Psoas muscle (tissue), 8 donors: ENCODE measurements around the gene ABCG1. TPM values are rescaled to one million over a fixed set of nuclear protein-coding genes. Genes with fewer than 3 reads are reported as not detected.
A peak's percentile ranks its signal among the peaks of the same experiment; 100 is the strongest.

ENCODE experiments used
- ATAC-seq, 4 donors: fragments of 200-7000 bp; cut with Tn5 transposase; one replicate each; pipeline ENCODE4 v1.9.1; 2020; ENCODE audit warnings: moderate library complexity in 3 of 4, mild to moderate bottlenecking in 2 of 4
- DNase-seq, 2 donors: peaks; one replicate each; pipeline ENCODE4 v3.0.0-alpha.2; 2020
- H3K27ac ChIP-seq: fragments of 200-600 bp; one replicate; pipeline ENCODE4 v1.8.0; 2022
- H3K27me3 ChIP-seq, 3 donors: fragments of 200-600 bp in 1 of 3; one replicate each; pipeline versions ENCODE4 v1.6.1 to v1.8.0; 2013 to 2022; ENCODE audit warnings: low read length in 2 of 3, mild to moderate bottlenecking in 2 of 3, moderate library complexity in 1 of 3; ENCODE audit not compliant: insufficient read depth in 3 of 3
- H3K36me3 ChIP-seq, 2 donors: fragments of 200-600 bp in 1 of 2; one replicate each; pipeline versions ENCODE4 v1.6.1 to v1.8.0; 2013 to 2022; ENCODE audit warnings: low read depth in 1 of 2, mild to moderate bottlenecking in 1 of 2, moderate library complexity in 1 of 2; ENCODE audit not compliant: insufficient read depth in 1 of 2
- H3K4me1 ChIP-seq: fragments of 200-600 bp; one replicate; pipeline ENCODE4 v1.8.0; 2022
- H3K4me3 ChIP-seq: fragments of 200-600 bp; one replicate; pipeline ENCODE4 v1.8.0; 2022; ENCODE audit warnings: mild to moderate bottlenecking
- H3K9me3 ChIP-seq: fragments of 200-600 bp; one replicate; pipeline ENCODE4 v1.8.0; 2022
- WGBS, 3 donors: extraction: QIAGEN DNeasy Blood & Tissue Kit; methylation state at CpG; one replicate each; pipeline versions ENCODE4 v1.1.6 to v1.1.7; 2013; 5-methylcytosine and 5-hydroxymethylcytosine counted together
- intact Hi-C, 2 donors: fragments of 100-400 bp; cut with DNase I; formaldehyde crosslinking; loops; one replicate each; pipeline versions ENCODE4 v1.11.0 to v1.14.2; 2022
- polyA plus RNA-seq, 3 donors: library from polyadenylated mRNA; stranded (reverse); fragments of 200-250 nt; gene quantifications; one replicate each; pipeline ENCODE4 v1.2.3, GENCODE V29; 2013
- total RNA-seq, 4 donors: library from RNA; stranded (reverse); fragmentation: NEBNext Ultra II Directional in 2 of 4; extraction: Animal tissue kit (Norgen Biotek cat#: 25700) in 2 of 4; gene quantifications; one replicate each; pipeline versions ENCODE4 v1.2.1 to v1.2.4, GENCODE V29; 2021 to 2023
- TF ChIP-seq, protein P1 (sequence below): fragments of 200-600 bp; IDR thresholded peaks from one replicate; pipeline ENCODE4 v1.8.0; 2022; ENCODE audit warnings: antibody characterized with exemption
- donor health status: healthy with polysubstance abuse.
- donor health status: DM: no; HTN: no; CAD: no; lungs with moderate emphysema.
- donor health status: Bipolar disorder and iron deficiency.
- donor health status: healthy.
- donor health status: DM: yes; HTN: yes; CAD: no.
- donor health status: DM: no; HTN: no; CAD: no.
- donor health status: DM: no; HTN: no; CAD: no.
- donor health status: DM: yes; HTN: yes; CAD: no.

ABCG1 gene
- total and polyA plus RNA-seq, 7 donors, result 2.9 to 35.8 (median 4.4) TPM

DNA sequence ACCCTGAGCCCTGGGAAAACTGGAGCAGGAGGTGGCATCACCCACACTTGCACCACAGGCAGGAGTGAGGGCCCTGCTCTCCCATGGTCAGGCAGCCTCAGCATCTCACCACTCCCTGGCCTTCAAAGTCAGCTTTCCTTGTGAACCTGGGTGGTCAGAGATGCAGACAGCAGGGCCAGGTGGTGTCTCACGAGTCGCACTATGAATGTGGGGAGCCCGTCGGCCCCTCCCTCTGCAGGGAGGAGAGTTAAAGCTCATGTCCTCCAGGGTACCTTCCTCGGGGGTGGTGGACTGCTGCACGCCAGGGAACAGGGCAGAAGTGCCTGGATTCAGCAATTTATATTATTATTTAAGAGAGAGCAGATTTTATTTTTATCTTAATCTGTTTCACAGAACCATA lies 24.1 kb downstream of the ABCG1 start:
- TF ChIP-seq, protein P1, sequence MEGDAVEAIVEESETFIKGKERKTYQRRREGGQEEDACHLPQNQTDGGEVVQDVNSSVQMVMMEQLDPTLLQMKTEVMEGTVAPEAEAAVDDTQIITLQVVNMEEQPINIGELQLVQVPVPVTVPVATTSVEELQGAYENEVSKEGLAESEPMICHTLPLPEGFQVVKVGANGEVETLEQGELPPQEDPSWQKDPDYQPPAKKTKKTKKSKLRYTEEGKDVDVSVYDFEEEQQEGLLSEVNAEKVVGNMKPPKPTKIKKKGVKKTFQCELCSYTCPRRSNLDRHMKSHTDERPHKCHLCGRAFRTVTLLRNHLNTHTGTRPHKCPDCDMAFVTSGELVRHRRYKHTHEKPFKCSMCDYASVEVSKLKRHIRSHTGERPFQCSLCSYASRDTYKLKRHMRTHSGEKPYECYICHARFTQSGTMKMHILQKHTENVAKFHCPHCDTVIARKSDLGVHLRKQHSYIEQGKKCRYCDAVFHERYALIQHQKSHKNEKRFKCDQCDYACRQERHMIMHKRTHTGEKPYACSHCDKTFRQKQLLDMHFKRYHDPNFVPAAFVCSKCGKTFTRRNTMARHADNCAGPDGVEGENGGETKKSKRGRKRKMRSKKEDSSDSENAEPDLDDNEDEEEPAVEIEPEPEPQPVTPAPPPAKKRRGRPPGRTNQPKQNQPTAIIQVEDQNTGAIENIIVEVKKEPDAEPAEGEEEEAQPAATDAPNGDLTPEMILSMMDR, result no peak

DNA sequence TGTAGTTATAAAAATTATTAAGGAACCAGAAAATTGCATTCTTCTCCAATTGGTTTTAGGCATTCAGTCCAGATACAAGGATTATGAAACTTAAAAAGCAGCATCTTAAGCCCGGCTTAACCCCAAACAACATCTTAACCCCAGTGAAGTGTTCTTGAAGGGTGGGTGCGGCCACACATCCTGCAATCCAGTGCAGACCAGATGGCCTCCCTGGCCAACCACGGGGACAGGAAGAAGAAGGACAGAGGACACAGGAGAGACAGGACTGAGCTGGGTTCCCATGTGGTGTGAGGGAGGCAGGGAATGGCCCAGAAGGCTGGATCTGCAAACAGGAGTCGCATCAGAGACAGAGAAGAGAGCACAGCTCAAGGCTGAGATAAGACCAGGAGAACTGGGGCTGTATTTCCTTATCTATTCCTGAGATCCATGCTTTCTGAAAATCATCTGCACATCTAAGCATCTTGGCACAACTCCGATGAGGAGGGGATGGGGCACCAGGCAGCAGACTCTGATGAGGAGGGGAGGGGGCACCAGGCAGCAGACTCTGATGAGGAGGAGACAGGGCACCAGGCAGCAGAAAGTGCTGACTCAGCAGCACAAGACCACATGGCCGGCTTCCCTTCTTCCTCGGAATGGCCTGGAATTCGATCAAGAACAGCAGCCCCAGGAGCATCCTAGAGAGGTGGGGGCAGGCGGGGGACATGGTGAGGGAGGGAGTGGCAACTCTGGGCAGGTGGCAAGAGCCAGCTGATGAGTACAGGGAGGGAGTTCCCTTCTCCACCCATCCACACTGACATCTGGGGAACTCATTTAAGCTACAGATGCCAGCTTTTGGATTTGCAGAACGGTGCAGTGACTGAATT lies 26.6 kb downstream of the ABCG1 start:
- H3K27ac ChIP-seq, result no peak overlapping the region
- H3K4me3 ChIP-seq, result no peak overlapping the region
- intact Hi-C loops, result no loop called here
- no peaks in the 10 kb centered on the region for H3K9me3 ChIP-seq
- ATAC-seq (no peak), DNase-seq (peak in 1 of 2 donors; percentile 52)
- H3K4me1 ChIP-seq, result no peaks in the 10 kb centered on the region
- 34 to 35% (median 34%) methylated on average over 10 of the region's 10 CpGs for WGBS, 3 donors
- no peaks in the 10 kb centered on the region for H3K27me3 ChIP-seq
- TF ChIP-seq, protein P1, result no peak
- no peaks in the 10 kb centered on the region for H3K36me3 ChIP-seq

More for the DNA sequence above, 24.1 kb downstream of the ABCG1 start:
- Histone ChIP-seq H3K9me3 (no peaks in the 10 kb centered on the region), H3K27me3 (no peaks in the 10 kb centered on the region), H3K4me1 (no peaks in the 10 kb centered on the region), H3K27ac (no peak overlapping the region), H3K36me3 (no peaks in the 10 kb centered on the region), H3K4me3 (no peak overlapping the region)
- ATAC-seq, result no peak
- peak in 1 of 2 donors; percentile 15 for DNase-seq
- 82 to 90% (median 84%) methylated on average over 6 of the region's 6 CpGs for WGBS, 3 donors
- intact Hi-C loops, result no loop called here

DNA sequence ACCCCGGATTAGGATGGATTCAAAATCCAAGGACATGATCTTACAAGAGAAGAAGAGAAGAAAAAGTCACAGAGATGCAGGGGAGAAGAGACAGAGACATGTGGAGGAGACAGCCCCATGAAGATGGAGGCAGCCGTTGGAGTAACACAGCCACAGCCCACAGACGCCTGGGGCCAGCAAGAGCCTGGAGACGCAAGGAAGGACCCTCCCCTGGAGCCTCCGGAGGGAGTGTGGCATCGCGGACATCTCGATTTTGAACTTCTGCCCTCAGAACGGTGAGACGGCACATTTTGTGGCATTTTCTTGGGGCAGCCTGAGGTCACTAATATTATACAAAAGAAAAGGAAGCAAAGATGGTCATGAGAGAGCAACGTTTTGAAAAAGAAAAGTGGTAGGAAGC lies 28.8 kb downstream of the ABCG1 start:
- Histone ChIP-seq H3K9me3 (no peaks in the 10 kb centered on the region), H3K4me3 (no peak overlapping the region), H3K4me1 (peaks cover 6% of the 10 kb centered on the region), H3K27me3 (no peaks in the 10 kb centered on the region), H3K27ac (no peak overlapping the region), H3K36me3 (no peaks in the 10 kb centered on the region)
- DNase-seq (peak in 1 of 2 donors; percentile 8), ATAC-seq (no peak)
- 86 to 88% (median 88%) methylated on average over 11 of the region's 11 CpGs for WGBS, 3 donors
- intact Hi-C loops, result no loop called here
- TF ChIP-seq, protein P1, result no peak

DNA sequence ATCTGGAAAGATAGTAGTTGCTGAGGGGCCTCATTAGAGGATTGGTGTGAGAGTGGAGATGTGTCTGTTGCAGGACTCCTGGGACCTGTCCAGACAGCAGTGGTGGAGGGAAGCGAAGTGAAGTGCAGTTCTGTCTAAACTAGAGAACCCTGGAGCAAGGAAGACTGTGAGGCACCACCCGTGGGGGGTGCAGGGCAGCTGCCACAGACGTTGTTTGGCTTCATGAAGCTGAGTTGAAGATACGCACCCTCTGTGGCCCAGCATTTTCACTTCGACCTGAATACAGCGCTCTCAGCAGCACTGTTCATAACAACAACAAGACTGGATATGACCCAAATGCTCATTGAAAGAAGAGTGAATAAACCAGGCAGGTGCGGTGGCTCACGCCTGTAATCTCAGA lies 29.3 kb downstream of the ABCG1 start:
- peaks cover 6% of the 10 kb centered on the region for H3K4me1 ChIP-seq
- 84 to 86% (median 86%) methylated on average over 8 of the region's 8 CpGs for WGBS, 3 donors
- H3K36me3 ChIP-seq, result no peaks in the 10 kb centered on the region
- DNase-seq (peak in 1 of 2 donors; percentile 11), ATAC-seq (no peak)
- no peaks in the 10 kb centered on the region for H3K9me3 ChIP-seq
- TF ChIP-seq, protein P1, result no peak
- H3K4me3 ChIP-seq, result no peak overlapping the region
- intact Hi-C loops, result no loop called here
- no peak overlapping the region for H3K27ac ChIP-seq
- H3K27me3 ChIP-seq, result no peaks in the 10 kb centered on the region
